ENCODE results near the gene PSEN1.

- TF ChIP-seq POLR2A (IDR thresholded peaks at IDR 0.05) (no peak), CTCF (IDR thresholded peaks at IDR 0.05 in 8 of 11, conservative IDR thresholded peaks at IDR 0.05 in 3 of 11) (no peak)
Observed at GRCh38 chr14:73220634-73221033, 84.3 kb downstream of the PSEN1 start.
